ENCODE measurements around the gene SLC26A9.
"Not testable (repeated sequence)": the region's sequence is repeated elsewhere in the genome, so short reads cannot be mapped to it uniquely, and the experiment has no call there.

DNA sequence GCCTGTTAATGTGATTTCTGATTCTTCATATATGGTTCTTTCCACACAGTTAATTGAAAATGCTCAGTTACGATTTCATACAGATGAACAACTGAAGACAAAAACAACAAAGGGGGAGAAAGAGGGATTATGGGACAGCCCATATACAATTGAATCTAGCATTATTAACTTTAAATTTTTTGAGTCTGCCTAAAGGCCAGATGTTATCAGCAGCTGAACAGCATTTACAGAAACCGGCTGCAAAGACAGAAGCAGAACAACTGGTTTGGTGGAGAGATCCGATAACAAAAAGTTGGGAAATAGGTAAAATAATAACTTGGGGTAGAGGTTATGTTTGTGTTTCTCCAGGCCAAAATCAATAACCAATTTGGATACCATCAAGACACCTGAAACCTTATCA, 49.1 kb downstream of the SLC26A9 start:
- TF ChIP-seq, protein P1, sequence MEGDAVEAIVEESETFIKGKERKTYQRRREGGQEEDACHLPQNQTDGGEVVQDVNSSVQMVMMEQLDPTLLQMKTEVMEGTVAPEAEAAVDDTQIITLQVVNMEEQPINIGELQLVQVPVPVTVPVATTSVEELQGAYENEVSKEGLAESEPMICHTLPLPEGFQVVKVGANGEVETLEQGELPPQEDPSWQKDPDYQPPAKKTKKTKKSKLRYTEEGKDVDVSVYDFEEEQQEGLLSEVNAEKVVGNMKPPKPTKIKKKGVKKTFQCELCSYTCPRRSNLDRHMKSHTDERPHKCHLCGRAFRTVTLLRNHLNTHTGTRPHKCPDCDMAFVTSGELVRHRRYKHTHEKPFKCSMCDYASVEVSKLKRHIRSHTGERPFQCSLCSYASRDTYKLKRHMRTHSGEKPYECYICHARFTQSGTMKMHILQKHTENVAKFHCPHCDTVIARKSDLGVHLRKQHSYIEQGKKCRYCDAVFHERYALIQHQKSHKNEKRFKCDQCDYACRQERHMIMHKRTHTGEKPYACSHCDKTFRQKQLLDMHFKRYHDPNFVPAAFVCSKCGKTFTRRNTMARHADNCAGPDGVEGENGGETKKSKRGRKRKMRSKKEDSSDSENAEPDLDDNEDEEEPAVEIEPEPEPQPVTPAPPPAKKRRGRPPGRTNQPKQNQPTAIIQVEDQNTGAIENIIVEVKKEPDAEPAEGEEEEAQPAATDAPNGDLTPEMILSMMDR (conservative IDR thresholded peaks at IDR 0.05; ENCODE audit: low read depth, low read length), result not testable (repeated sequence)
- not testable (repeated sequence) for TF ChIP-seq EZH2 (IDR thresholded peaks at IDR 0.05; ENCODE audit: borderline replicate concordance, low read depth, low read length, poor library complexity, severe bottlenecking)

All from A673 (cell line).